GM19438 (cell line): ENCODE results near the gene SDF4.

Experiments
- ATAC-seq: cut with Tn5 transposase; IDR thresholded peaks from one replicate; pipeline ENCODE4 v1.9.1; 2021; ENCODE audit warnings: low read depth; ENCODE audit not compliant: unreplicated experiment

The SDF4 gene

GRCh38 chr1:1168451-1169411 lies 63.1 kb downstream of the SDF4 start:
- ATAC-seq = no peak

- ATAC-seq = no peak
Observed at GRCh38 chr1:1167841-1168450, 63.9 kb downstream of the SDF4 start.

- ATAC-seq = no peak
Observed at GRCh38 chr1:1167398-1167821, 64.4 kb downstream of the SDF4 start.
